WTC11 (cell line): Measurements from ENCODE around the gene CFAP161.

ENCODE experiments used
- FOXJ3 ChIP-seq: sonication (generic); formaldehyde crosslinking; IDR thresholded peaks from 2 replicates; pipeline ENCODE4 v1.9.0; 2021; ENCODE audit warnings: missing genetic modification reagents, mild to moderate bottlenecking, borderline replicate concordance
- PRRX2 ChIP-seq: fragments of 250-450 bp; sonication (Bioruptor Pico); IDR thresholded peaks from 2 replicates; pipeline ENCODE4 v1.8.0; 2021; ENCODE audit warnings: mild to moderate bottlenecking
- TCF7 ChIP-seq: sonication (generic); formaldehyde crosslinking; IDR thresholded peaks from 2 replicates; pipeline ENCODE4 v1.8.0; 2022; ENCODE audit warnings: mild to moderate bottlenecking, low read depth, missing genetic modification reagents, moderate library complexity
- ZNF219 ChIP-seq: sonication (generic); formaldehyde crosslinking; IDR thresholded peaks from 2 replicates; pipeline ENCODE4 v1.8.0; 2023; ENCODE audit warnings: missing genetic modification reagents, mild to moderate bottlenecking, borderline replicate concordance
- TF ChIP-seq, protein P1 (sequence below): fragments of 200-600 bp; IDR thresholded peaks from 2 replicates; pipeline ENCODE4 v1.8.0; 2022; ENCODE audit warnings: antibody characterized with exemption
- TF ChIP-seq, protein P2 (sequence below): sonication (generic); formaldehyde crosslinking; IDR thresholded peaks from 2 replicates; pipeline ENCODE4 v1.8.1; 2023; ENCODE audit warnings: mild to moderate bottlenecking, moderate library complexity, missing genetic modification reagents
- TF ChIP-seq, protein P3 (sequence below): sonication (generic); formaldehyde crosslinking; IDR thresholded peaks from 2 replicates; pipeline ENCODE4 v1.8.0; 2022; ENCODE audit warnings: mild to moderate bottlenecking, missing genetic modification reagents

DNA sequence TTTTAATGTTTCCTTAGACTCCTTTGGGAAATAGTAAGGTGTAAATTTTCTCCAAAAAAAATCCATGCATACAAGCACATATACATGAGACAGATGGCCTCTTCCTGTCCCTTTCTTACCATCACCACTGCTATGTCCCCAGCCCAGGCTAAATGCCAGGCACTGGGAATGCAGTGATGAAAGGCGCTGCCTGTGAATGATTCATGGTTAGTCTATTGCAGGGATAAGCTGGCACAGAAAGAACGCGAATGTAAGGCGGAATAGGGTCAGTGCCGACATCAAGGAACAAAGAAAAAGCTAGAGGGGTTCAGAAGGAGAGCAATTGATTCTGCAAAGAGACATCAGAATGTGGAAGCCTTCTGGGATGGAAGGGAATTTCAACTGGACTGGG, 36.2 kb upstream of the CFAP161 start:
- TF ChIP-seq, protein P1, sequence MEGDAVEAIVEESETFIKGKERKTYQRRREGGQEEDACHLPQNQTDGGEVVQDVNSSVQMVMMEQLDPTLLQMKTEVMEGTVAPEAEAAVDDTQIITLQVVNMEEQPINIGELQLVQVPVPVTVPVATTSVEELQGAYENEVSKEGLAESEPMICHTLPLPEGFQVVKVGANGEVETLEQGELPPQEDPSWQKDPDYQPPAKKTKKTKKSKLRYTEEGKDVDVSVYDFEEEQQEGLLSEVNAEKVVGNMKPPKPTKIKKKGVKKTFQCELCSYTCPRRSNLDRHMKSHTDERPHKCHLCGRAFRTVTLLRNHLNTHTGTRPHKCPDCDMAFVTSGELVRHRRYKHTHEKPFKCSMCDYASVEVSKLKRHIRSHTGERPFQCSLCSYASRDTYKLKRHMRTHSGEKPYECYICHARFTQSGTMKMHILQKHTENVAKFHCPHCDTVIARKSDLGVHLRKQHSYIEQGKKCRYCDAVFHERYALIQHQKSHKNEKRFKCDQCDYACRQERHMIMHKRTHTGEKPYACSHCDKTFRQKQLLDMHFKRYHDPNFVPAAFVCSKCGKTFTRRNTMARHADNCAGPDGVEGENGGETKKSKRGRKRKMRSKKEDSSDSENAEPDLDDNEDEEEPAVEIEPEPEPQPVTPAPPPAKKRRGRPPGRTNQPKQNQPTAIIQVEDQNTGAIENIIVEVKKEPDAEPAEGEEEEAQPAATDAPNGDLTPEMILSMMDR = no peak
- TF ChIP-seq, protein P2, sequence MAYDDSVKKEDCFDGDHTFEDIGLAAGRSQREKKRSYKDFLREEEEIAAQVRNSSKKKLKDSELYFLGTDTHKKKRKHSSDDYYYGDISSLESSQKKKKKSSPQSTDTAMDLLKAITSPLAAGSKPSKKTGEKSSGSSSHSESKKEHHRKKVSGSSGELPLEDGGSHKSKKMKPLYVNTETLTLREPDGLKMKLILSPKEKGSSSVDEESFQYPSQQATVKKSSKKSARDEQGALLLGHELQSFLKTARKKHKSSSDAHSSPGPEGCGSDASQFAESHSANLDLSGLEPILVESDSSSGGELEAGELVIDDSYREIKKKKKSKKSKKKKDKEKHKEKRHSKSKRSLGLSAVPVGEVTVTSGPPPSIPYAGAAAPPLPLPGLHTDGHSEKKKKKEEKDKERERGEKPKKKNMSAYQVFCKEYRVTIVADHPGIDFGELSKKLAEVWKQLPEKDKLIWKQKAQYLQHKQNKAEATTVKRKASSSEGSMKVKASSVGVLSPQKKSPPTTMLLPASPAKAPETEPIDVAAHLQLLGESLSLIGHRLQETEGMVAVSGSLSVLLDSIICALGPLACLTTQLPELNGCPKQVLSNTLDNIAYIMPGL (CRISPR knock-in tag) = no peak
- TF ChIP-seq, protein P3, sequence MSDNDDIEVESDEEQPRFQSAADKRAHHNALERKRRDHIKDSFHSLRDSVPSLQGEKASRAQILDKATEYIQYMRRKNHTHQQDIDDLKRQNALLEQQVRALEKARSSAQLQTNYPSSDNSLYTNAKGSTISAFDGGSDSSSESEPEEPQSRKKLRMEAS (CRISPR knock-in tag) = no peak
- TF ChIP-seq ZNF219 (CRISPR knock-in tag) = no peak
- no peak for TF ChIP-seq TCF7 (CRISPR knock-in tag)
- TF ChIP-seq PRRX2 (CRISPR knock-in tag) = no peak
- TF ChIP-seq FOXJ3 = no peak
